Fibroblast of the aortic adventitia (primary cell): ENCODE data around the gene SMARCA4. TPM values are rescaled to one million over a fixed set of nuclear protein-coding genes. Genes with fewer than 3 reads are reported as not detected.
"Not testable (repeated sequence)": the region's sequence is repeated elsewhere in the genome, so short reads cannot be mapped to it uniquely, and the experiment has no call there.

Experiments
- DNase-seq: peaks from one replicate; pipeline ENCODE4 v3.0.0-alpha.2; 2010; ENCODE audit warnings: low read depth
- H3K4me3 ChIP-seq: 2 replicates; pipeline ENCODE4 v1.5.1; 2011; ENCODE audit warnings: low read depth, mild to moderate bottlenecking, control low read depth, low read length, moderate library complexity
- CTCF ChIP-seq: IDR thresholded peaks from 2 replicates; pipeline ENCODE4 v1.5.1; 2011; ENCODE audit warnings: mild to moderate bottlenecking, low read length, control low read depth, inconsistent platforms; ENCODE audit not compliant: insufficient read depth
- total RNA-seq: library from RNA; depleted of rRNA; stranded (reverse); fragments of >200 nt; gene quantifications from 2 replicates; pipeline ENCODE4 v1.2.3, GENCODE V29; 2012; ENCODE audit warnings: low replicate concordance

Gene SMARCA4
- total RNA-seq, 1 donor = 63.8 TPM

- no peak for DNase-seq
- no peak overlapping the region for H3K4me3 ChIP-seq
- no peak for TF ChIP-seq CTCF
Observed at GRCh38 chr19:11066326-11066725, 105.5 kb downstream of the SMARCA4 start.

GRCh38 chr19:11067356-11068113 is 106.7 kb downstream of the SMARCA4 start:
- no peak overlapping the region for H3K4me3 ChIP-seq
- no peak for DNase-seq
- no peak for TF ChIP-seq CTCF

GRCh38 chr19:11069561-11069960 is 108.7 kb downstream of the SMARCA4 start:
- H3K4me3 ChIP-seq = no peak overlapping the region
- no peak for DNase-seq
- TF ChIP-seq CTCF = no peak

GRCh38 chr19:11070123-11070522 is 109.3 kb downstream of the SMARCA4 start:
- DNase-seq = no peak
- H3K4me3 ChIP-seq = no peak overlapping the region
- TF ChIP-seq CTCF = no peak

GRCh38 chr19:11073568-11073967 is 112.7 kb downstream of the SMARCA4 start:
- no peak for DNase-seq
- no peak overlapping the region for H3K4me3 ChIP-seq
- no peak for TF ChIP-seq CTCF

- DNase-seq, H3K4me3 ChIP-seq: not testable (repeated sequence)
Observed at GRCh38 chr19:11076792-11077191, 116.0 kb downstream of the SMARCA4 start.

- no peak for DNase-seq
- no peak overlapping the region for H3K4me3 ChIP-seq
- TF ChIP-seq CTCF = no peak
Observed at GRCh38 chr19:11078893-11079292, 118.1 kb downstream of the SMARCA4 start.
